HCT116 (cell line): ENCODE data around the gene WDR45B. TPM values are rescaled to one million over a fixed set of nuclear protein-coding genes. Genes with fewer than 3 reads are reported as not detected.

Experiments
- ATAC-seq: fragments of 200-7000 bp; cut with Tn5 transposase; 2 replicates; pipeline ENCODE4 v1.9.1; 2020; ENCODE audit warnings: mild to moderate bottlenecking, moderate library complexity
- BruUV-seq: library from RNA; stranded (reverse); fragments of 400-500 nt; replicated peaks from 2 replicates; lab custom pipeline; 2021; lab: Mats Ljungman, UMichigan
- CTCF ChIA-PET: fragments of 300-600 bp; sonication (Branson Sonifier 250); formaldehyde crosslinking; loops from one replicate; lab custom pipeline; 2021; ENCODE audit warnings: antibody characterized with exemption; lab: Charles Lee
- POLR2A ChIA-PET: fragments of 300-600, 350-600 bp; sonication (Branson Sonifier 250); formaldehyde crosslinking; loops from one replicate; lab custom pipeline; 2021; ENCODE audit warnings: antibody characterized with exemption; lab: Charles Lee
- RAD21 ChIA-PET, 2 experiments: fragments of 300-600 bp; sonication (Branson Sonifier 250); formaldehyde crosslinking; loops; one replicate each; lab custom pipeline; 2023; ENCODE audit warnings: low total read pairs in 2 of 2; ENCODE audit not compliant: uncharacterized antibody in 2 of 2, unreplicated experiment in 2 of 2, low non-redundant PET in 1 of 2; lab: Charles Lee
- DNase-seq: peaks from one replicate; pipeline ENCODE4 v3.0.0-alpha.2; 2010; ENCODE audit warnings: low read depth, low spot score
- H2AFZ ChIP-seq: fragments of 200-600 bp; shearing (Covaris generic), sonication (generic); 2 replicates; pipeline ENCODE4 v1.6.1; 2017; ENCODE audit warnings: low read depth, mixed run types, mixed read lengths, antibody characterized with exemption, low read length; ENCODE audit not compliant: poor library complexity, severe bottlenecking
- H3K27ac ChIP-seq: 2 replicates; pipeline ENCODE4 v1.5.1; 2012; ENCODE audit warnings: low read depth, low read length
- H3K27me3 ChIP-seq: fragments of 200-600 bp; sonication (generic); 2 replicates; pipeline ENCODE4 v1.6.1; 2016; ENCODE audit warnings: mixed run types, low read length, mixed read lengths; ENCODE audit not compliant: insufficient read depth
- H3K36me3 ChIP-seq, 2 experiments: fragments of 200-500 bp in 1 of 2; fragments of 200-600 bp in 1 of 2; sonication (Bioruptor generic) in 1 of 2; sonication (generic) in 1 of 2; 2 replicates each; pipeline versions ENCODE4 v1.5.1 to v1.6.1; 2014 to 2016; ENCODE audit warnings: low read length in 2 of 2, inconsistent platforms in 1 of 2, mixed read lengths in 1 of 2, mixed run types in 1 of 2; ENCODE audit not compliant: insufficient read depth in 2 of 2, control insufficient read depth in 1 of 2
- H3K4me1 ChIP-seq, 2 experiments: fragments of 200-600 bp in 1 of 2; sonication (generic) in 1 of 2; 2 replicates each; pipeline versions ENCODE4 v1.5.1 to v1.6.1; 2012 to 2017; ENCODE audit warnings: low read length in 2 of 2, inconsistent platforms in 1 of 2, mild to moderate bottlenecking in 1 of 2, mixed read lengths in 1 of 2, mixed run types in 1 of 2, moderate library complexity in 1 of 2; ENCODE audit not compliant: insufficient read depth in 2 of 2, control insufficient read depth in 1 of 2
- H3K4me2 ChIP-seq: fragments of 200-600 bp; sonication (generic); 2 replicates; pipeline ENCODE4 v1.6.1; 2017; ENCODE audit warnings: mixed run types, low read length, mixed read lengths
- H3K4me3 ChIP-seq, 2 experiments: fragments of 200-600 bp in 1 of 2; sonication (generic) in 1 of 2; replicated peaks in 1 of 2; 2 replicates each; pipeline ENCODE4 v1.5.1; 2011 to 2016; ENCODE audit warnings: low read length in 2 of 2, control low read depth in 1 of 2, low read depth in 1 of 2, mild to moderate bottlenecking in 1 of 2, mixed read lengths in 1 of 2, mixed run types in 1 of 2
- H3K79me2 ChIP-seq: fragments of 200-600 bp; sonication (generic); 2 replicates; pipeline ENCODE4 v1.6.1; 2017; ENCODE audit warnings: mild to moderate bottlenecking, mixed run types, low read length, moderate library complexity, mixed read lengths; ENCODE audit not compliant: insufficient read depth
- H3K9ac ChIP-seq: fragments of 200-600 bp; sonication (generic); 2 replicates; pipeline ENCODE4 v1.6.1; 2016; ENCODE audit warnings: low read length, mixed read lengths
- H3K9me2 ChIP-seq: fragments of 200-600 bp; sonication (generic), shearing (Covaris generic); 2 replicates; pipeline ENCODE4 v1.6.1; 2017; ENCODE audit warnings: mixed run types, mild to moderate bottlenecking, moderate library complexity; ENCODE audit not compliant: insufficient read depth
- H3K9me3 ChIP-seq, 2 experiments: fragments of 200-500 bp in 1 of 2; fragments of 200-600 bp in 1 of 2; sonication (Bioruptor generic) in 1 of 2; sonication (generic) in 1 of 2; 2 replicates each; pipeline ENCODE4 v1.6.1; 2014 to 2017; ENCODE audit warnings: low read length in 2 of 2, mixed read lengths in 2 of 2, inconsistent platforms in 1 of 2, low read depth in 1 of 2, mild to moderate bottlenecking in 1 of 2, mixed run types in 1 of 2, moderate library complexity in 1 of 2; ENCODE audit not compliant: control insufficient read depth in 1 of 2, insufficient read depth in 1 of 2
- H4K20me1 ChIP-seq: fragments of 200-600 bp; sonication (generic), shearing (Covaris generic); 2 replicates; pipeline ENCODE4 v1.6.1; 2017; ENCODE audit warnings: mixed run types, mild to moderate bottlenecking, moderate library complexity; ENCODE audit not compliant: insufficient read depth
- CBX3 ChIP-seq: IDR thresholded peaks from 2 replicates; pipeline ENCODE4 v1.6.1; 2012; ENCODE audit warnings: low read depth
- CEBPB ChIP-seq: IDR thresholded peaks from 2 replicates; pipeline ENCODE4 v1.6.1; 2012; ENCODE audit warnings: low read depth
- EGR1 ChIP-seq: IDR thresholded peaks from 2 replicates; pipeline ENCODE4 v1.6.1; 2012; ENCODE audit warnings: low read depth
- ELF1 ChIP-seq: IDR thresholded peaks from 2 replicates; pipeline ENCODE4 v1.6.1; 2012; ENCODE audit warnings: low read depth, borderline replicate concordance
- EZH2 ChIP-seq: fragments of 200-600 bp; sonication (generic); IDR thresholded peaks from 2 replicates; pipeline ENCODE4 v1.6.1; 2017; ENCODE audit warnings: antibody characterized with exemption, mixed run types
- EZH2phosphoT487 ChIP-seq: fragments of 200-600 bp; IDR thresholded peaks from 2 replicates; pipeline ENCODE4 v1.6.1; 2018; ENCODE audit warnings: antibody characterized with exemption, borderline replicate concordance
- FOSL1 ChIP-seq: IDR thresholded peaks from 2 replicates; pipeline ENCODE4 v1.6.1; 2012; ENCODE audit warnings: low read depth
- JUND ChIP-seq: IDR thresholded peaks from 2 replicates; pipeline ENCODE4 v1.6.1; 2012
- MAX ChIP-seq: IDR thresholded peaks from 2 replicates; pipeline ENCODE4 v1.6.1; 2012
- POLR2A ChIP-seq: IDR thresholded peaks from 2 replicates; pipeline ENCODE4 v1.7.0; 2011; ENCODE audit warnings: borderline replicate concordance; ENCODE audit not compliant: insufficient read depth, insufficient read length; ENCODE audit errors: extremely low read depth
- POLR2AphosphoS5 ChIP-seq: IDR thresholded peaks from 2 replicates; pipeline ENCODE4 v1.6.1; 2011; ENCODE audit warnings: mild to moderate bottlenecking, low read depth, low read length, moderate library complexity
- SIN3A ChIP-seq: IDR thresholded peaks from 2 replicates; pipeline ENCODE4 v1.6.1; 2012; ENCODE audit warnings: low read depth
- SRF ChIP-seq: IDR thresholded peaks from 2 replicates; pipeline ENCODE4 v1.6.1; 2012; ENCODE audit warnings: low read depth
- TCF7L2 ChIP-seq: IDR thresholded peaks from 2 replicates; pipeline ENCODE4 v1.7.0; 2011; ENCODE audit warnings: borderline replicate concordance, inconsistent platforms; ENCODE audit not compliant: insufficient read depth, insufficient read length; ENCODE audit errors: extremely low read depth
- YY1 ChIP-seq: IDR thresholded peaks from 2 replicates; pipeline ENCODE4 v1.6.1; 2011; ENCODE audit warnings: low read length, low read depth, moderate library complexity, mild to moderate bottlenecking; ENCODE audit not compliant: insufficient replicate concordance; ENCODE audit errors: extremely low read depth
- ZBTB33 ChIP-seq: IDR thresholded peaks from 2 replicates; pipeline ENCODE4 v1.6.1; 2011; ENCODE audit warnings: mild to moderate bottlenecking, low read length, moderate library complexity; ENCODE audit not compliant: insufficient replicate concordance; ENCODE audit errors: extremely low read depth
- ZFX ChIP-seq: fragments of 450-650 bp; IDR thresholded peaks from 2 replicates; pipeline ENCODE4 v1.6.1; 2017
- ZNF274 ChIP-seq: fragments of 200-500 bp; sonication (Bioruptor generic); IDR thresholded peaks from 2 replicates; pipeline ENCODE4 v1.6.1; 2014; ENCODE audit warnings: mild to moderate bottlenecking, low read depth, low read length, inconsistent platforms
- intact Hi-C: fragments of 100-400 bp; cut with micrococcal nuclease; formaldehyde crosslinking; loops from 2 replicates; pipeline ENCODE4 v1.10.0; 2022
- total RNA-seq: library from RNA; stranded (reverse); gene quantifications from one replicate; pipeline ENCODE4 v1.2.1, GENCODE V29; 2021; ENCODE audit not compliant: unreplicated experiment

Gene WDR45B
- total RNA-seq, 1 experiment from 2014 or later = 117 TPM

- no peak overlapping the region for H3K9ac ChIP-seq
- H3K36me3 ChIP-seq = peaks cover 22 to 29% of the 10 kb centered on the region in 2 experiments
- H4K20me1 ChIP-seq = no peaks in the 10 kb centered on the region
- no peaks in the 10 kb centered on the region; the same call in 1 of the 2 replicates for H3K79me2 ChIP-seq
- no peak overlapping the region for H2AFZ ChIP-seq
- H3K27ac ChIP-seq = no peak overlapping the region
- no peak overlapping the region for H3K4me3 ChIP-seq
- intact Hi-C loops = no loop called here
- H3K4me2 ChIP-seq = no peak overlapping the region
- ChIA-PET CTCF (no interaction called here), POLR2A (no interaction called here), RAD21 (no interaction called here)
- H3K4me1 ChIP-seq = no peaks in the 10 kb centered on the region
- TF ChIP-seq ZFX (no peak), ZNF274 (no peak)
- H3K27me3 ChIP-seq = no peaks in the 10 kb centered on the region
- BruUV-seq = no TSS peak
- no peak for DNase-seq
- H3K9me3 ChIP-seq = no peaks in the 10 kb centered on the region
- ATAC-seq = no peak
- no peaks in the 10 kb centered on the region for H3K9me2 ChIP-seq
Measured at GRCh38 chr17:82609655-82610054, 38.6 kb downstream of the WDR45B start.

- no peaks in the 10 kb centered on the region for H3K9me2 ChIP-seq
- H3K36me3 ChIP-seq = peaks cover 28 to 32% of the 10 kb centered on the region in 2 experiments
- H3K79me2 ChIP-seq = no peaks in the 10 kb centered on the region; the same call in 1 of the 2 replicates
- no peaks in the 10 kb centered on the region for H3K9me3 ChIP-seq
- no TSS peak for BruUV-seq
- no peaks in the 10 kb centered on the region for H4K20me1 ChIP-seq
- RAD21 ChIA-PET = no interaction called here
- POLR2A ChIA-PET = no interaction called here
- intact Hi-C loops = no loop called here
- no peak overlapping the region for H3K4me2 ChIP-seq
- no peak overlapping the region for H3K4me3 ChIP-seq
- no peak for DNase-seq
- no peak overlapping the region for H3K27ac ChIP-seq
- no peak overlapping the region for H2AFZ ChIP-seq
- no peaks in the 10 kb centered on the region for H3K4me1 ChIP-seq
- no peak overlapping the region for H3K9ac ChIP-seq
- CTCF ChIA-PET = no interaction called here
- no peak for ATAC-seq
- no peaks in the 10 kb centered on the region for H3K27me3 ChIP-seq
- no peak for TF ChIP-seq ZBTB33
- no peak for TF ChIP-seq ZNF274
- TF ChIP-seq CEBPB = no peak
- TF ChIP-seq POLR2AphosphoS5 = no peak
- TF ChIP-seq CBX3 = no peak
- TF ChIP-seq MAX = no peak
- no peak for TF ChIP-seq YY1
- no peak for TF ChIP-seq EZH2
- TF ChIP-seq FOSL1 = no peak
- TF ChIP-seq SIN3A = no peak
- TF ChIP-seq JUND = no peak
- TF ChIP-seq SRF = no peak
- TF ChIP-seq EGR1 = no peak
- TF ChIP-seq TCF7L2 = no peak
- no peak for TF ChIP-seq EZH2phosphoT487
- TF ChIP-seq POLR2A = no peak
- TF ChIP-seq ELF1 = no peak
Measured at GRCh38 chr17:82608816-82609215, 39.4 kb downstream of the WDR45B start.
